H1 (cell line): Measurements from ENCODE around the gene NPC2. TPM values are rescaled to one million over a fixed set of nuclear protein-coding genes. Genes with fewer than 3 reads are reported as not detected.
A peak's percentile ranks its signal among the peaks of the same experiment; 100 is the strongest.

Experiments used
- CTCF ChIA-PET: fragments of 300-600 bp; sonication (Branson Sonifier 250); formaldehyde crosslinking; loops from one replicate; lab custom pipeline; 2021; ENCODE audit not compliant: partially characterized antibody; lab: Charles Lee
- POLR2A ChIA-PET: fragments of 300-600 bp; sonication (Branson Sonifier 250); formaldehyde crosslinking; loops from one replicate; lab custom pipeline; 2021; ENCODE audit warnings: inconsistent platforms; ENCODE audit not compliant: partially characterized antibody; lab: Charles Lee
- DNase-seq, 2 experiments: peaks; one replicate each; pipeline versions ENCODE4 v3.0.0 to v3.0.0-alpha.2; 2010 to 2022; ENCODE audit warnings: low spot score in 2 of 2, low read depth in 1 of 2, mixed read lengths in 1 of 2
- FAIRE-seq: peaks from 2 replicates; lab custom pipeline; 2011; peaks lifted over from hg19 to GRCh38; lab: Jason Lieb, UNC
- H2AFZ ChIP-seq: 2 replicates; pipeline ENCODE4 v1.8.1; 2012; ENCODE audit warnings: low read length, inconsistent platforms
- H2AK5ac ChIP-seq: 2 replicates; pipeline ENCODE4 v1.6.1; 2013; ENCODE audit warnings: low read depth, low read length
- H2BK120ac ChIP-seq: replicated peaks from 2 replicates; pipeline ENCODE3; 2013; ENCODE audit warnings: low read depth, low read length, inconsistent platforms
- H2BK12ac ChIP-seq: 2 replicates; pipeline ENCODE4 v1.6.1; 2013; ENCODE audit warnings: low read depth, low read length
- H2BK15ac ChIP-seq: 2 replicates; pipeline ENCODE4 v1.6.1; 2013; ENCODE audit warnings: low read length
- H2BK20ac ChIP-seq: 2 replicates; pipeline ENCODE4 v1.6.1; 2013; ENCODE audit warnings: low read length
- H2BK5ac ChIP-seq: 2 replicates; pipeline ENCODE4 v1.6.1; 2013; ENCODE audit warnings: low read depth, low read length
- H3K14ac ChIP-seq: 2 replicates; pipeline ENCODE4 v1.6.1; 2013; ENCODE audit warnings: inconsistent platforms; ENCODE audit not compliant: insufficient read length
- H3K18ac ChIP-seq: 2 replicates; pipeline ENCODE4 v1.6.1; 2013; ENCODE audit warnings: low read length; ENCODE audit errors: extremely low read depth
- H3K23ac ChIP-seq: 2 replicates; pipeline ENCODE4 v1.6.1; 2013; ENCODE audit warnings: inconsistent platforms; ENCODE audit not compliant: insufficient read length
- H3K23me2 ChIP-seq: 2 replicates; pipeline ENCODE4 v1.6.1; 2013; ENCODE audit warnings: low read depth, low read length
- H3K27ac ChIP-seq: 2 replicates; pipeline ENCODE4 v1.6.1; 2011; ENCODE audit warnings: low read depth, low read length, inconsistent platforms
- H3K27me3 ChIP-seq, 4 experiments: replicated peaks in 1 of 4; 1 replicate in 1 of 4; 2 replicates in 3 of 4; pipeline versions ENCODE4 v1.6.1 to v1.8.1; 2011 to 2013; ENCODE audit warnings: low read length in 3 of 4, mild to moderate bottlenecking in 3 of 4, inconsistent platforms in 2 of 4, mixed read lengths in 2 of 4, moderate library complexity in 1 of 4; ENCODE audit not compliant: control insufficient read depth in 3 of 4, insufficient read depth in 3 of 4; ENCODE audit errors: extremely low read depth in 1 of 4
- H3K36me3 ChIP-seq, 4 experiments: 2 replicates each; pipeline versions ENCODE4 v1.6.1 to v1.8.1; 2011 to 2013; ENCODE audit warnings: mild to moderate bottlenecking in 4 of 4, low read length in 3 of 4, moderate library complexity in 2 of 4, control low read depth in 1 of 4, inconsistent platforms in 1 of 4; ENCODE audit not compliant: insufficient read depth in 4 of 4, control insufficient read depth in 2 of 4
- H3K4ac ChIP-seq: replicated peaks from 2 replicates; pipeline ENCODE3; 2013; ENCODE audit warnings: low read length, low read depth, mixed read lengths, inconsistent platforms; ENCODE audit not compliant: insufficient read length
- H3K4me1 ChIP-seq, 4 experiments: replicated peaks in 1 of 4; 1 replicate in 1 of 4; 2 replicates in 3 of 4; pipeline versions ENCODE4 v1.6.1 to v1.8.1; 2011 to 2013; ENCODE audit warnings: low read length in 3 of 4, inconsistent platforms in 2 of 4, mixed read lengths in 1 of 4; ENCODE audit not compliant: insufficient read depth in 4 of 4, control insufficient read depth in 3 of 4
- H3K4me2 ChIP-seq, 2 experiments: 2 replicates each; pipeline versions ENCODE4 v1.6.1 to v1.8.1; 2011 to 2013; ENCODE audit warnings: low read depth in 2 of 2, low read length in 2 of 2, control low read depth in 1 of 2, inconsistent platforms in 1 of 2, mild to moderate bottlenecking in 1 of 2; ENCODE audit not compliant: insufficient read depth in 1 of 2
- H3K4me3 ChIP-seq, 4 experiments: fragments of 200-600, 300-600 bp in 1 of 4; sonication (generic), shearing (Covaris generic), sonication (Bioruptor Twin) in 1 of 4; 2 replicates each; pipeline versions ENCODE4 v1.5.1 to v1.8.1; 2011 to 2016; ENCODE audit warnings: low read length in 4 of 4, low read depth in 3 of 4, control low read depth in 2 of 4, inconsistent platforms in 2 of 4, mild to moderate bottlenecking in 2 of 4, mixed read lengths in 1 of 4, moderate library complexity in 1 of 4; ENCODE audit not compliant: insufficient read depth in 2 of 4; ENCODE audit errors: extremely low read depth in 1 of 4
- H3K56ac ChIP-seq: replicated peaks from 2 replicates; pipeline ENCODE3; 2013; ENCODE audit warnings: low read depth, mild to moderate bottlenecking, mixed read lengths, low read length, inconsistent platforms; ENCODE audit not compliant: insufficient read length
- H3K79me1 ChIP-seq: 2 replicates; pipeline ENCODE4 v1.6.1; 2013; ENCODE audit warnings: low read depth, low read length, control low read depth
- H3K79me2 ChIP-seq, 2 experiments: 2 replicates each; pipeline versions ENCODE4 v1.6.1 to v1.8.1; 2012 to 2013; ENCODE audit warnings: low read length in 2 of 2, mild to moderate bottlenecking in 2 of 2, inconsistent platforms in 1 of 2; ENCODE audit not compliant: insufficient read depth in 2 of 2, control insufficient read depth in 1 of 2
- H3K9ac ChIP-seq, 4 experiments: replicated peaks in 1 of 4; 1 replicate in 1 of 4; 2 replicates in 3 of 4; pipeline versions ENCODE4 v1.6.1 to v1.8.1; 2011 to 2013; ENCODE audit warnings: low read depth in 3 of 4, low read length in 3 of 4, control low read depth in 2 of 4, mild to moderate bottlenecking in 2 of 4, moderate library complexity in 2 of 4, inconsistent platforms in 1 of 4; ENCODE audit errors: extremely low read depth in 1 of 4
- H3K9me3 ChIP-seq, 2 experiments: 2 replicates each; pipeline versions ENCODE4 v1.6.1 to v1.8.1; 2012 to 2013; ENCODE audit warnings: mild to moderate bottlenecking in 2 of 2, moderate library complexity in 2 of 2, control low read depth in 1 of 2, inconsistent platforms in 1 of 2, low read depth in 1 of 2, low read length in 1 of 2, mixed read lengths in 1 of 2; ENCODE audit not compliant: insufficient read depth in 2 of 2
- H4K20me1 ChIP-seq, 2 experiments: replicated peaks in 1 of 2; 2 replicates each; pipeline versions ENCODE3 to v1.8.1; 2011 to 2013; ENCODE audit warnings: inconsistent platforms in 2 of 2, low read length in 2 of 2, mild to moderate bottlenecking in 1 of 2; ENCODE audit not compliant: insufficient read depth in 2 of 2, control insufficient read depth in 1 of 2
- H4K5ac ChIP-seq: 2 replicates; pipeline ENCODE4 v1.6.1; 2013; ENCODE audit warnings: low read length, low read depth, mixed read lengths, inconsistent platforms; ENCODE audit not compliant: insufficient read length
- H4K8ac ChIP-seq: 2 replicates; pipeline ENCODE4 v1.8.0; 2013; ENCODE audit warnings: mild to moderate bottlenecking, moderate library complexity, low read length, inconsistent platforms; ENCODE audit not compliant: insufficient read depth; ENCODE audit errors: extremely low read depth
- H4K91ac ChIP-seq: replicated peaks from 2 replicates; pipeline ENCODE3; 2013; ENCODE audit warnings: low read length, mixed read lengths, inconsistent platforms; ENCODE audit not compliant: insufficient read length
- ASH2L ChIP-seq: fragments of 200-600, 300-600 bp; sonication (generic); IDR thresholded peaks from one replicate; pipeline ENCODE4 v1.7.1; 2017; ENCODE audit warnings: low read length
- BACH1 ChIP-seq: IDR thresholded peaks from 2 replicates; pipeline ENCODE4 v1.6.1; 2012; ENCODE audit warnings: low read length, improper control_type of control experiment
- CEBPB ChIP-seq: IDR thresholded peaks from 2 replicates; pipeline ENCODE4 v1.6.1; 2012; ENCODE audit warnings: low read depth, low read length
- CTBP2 ChIP-seq: IDR thresholded peaks from 2 replicates; pipeline ENCODE4 v1.7.0; 2011; ENCODE audit warnings: borderline replicate concordance, mild to moderate bottlenecking, moderate library complexity, mixed read lengths, low read length; ENCODE audit not compliant: insufficient read depth, insufficient read length
- GTF2F1 ChIP-seq: IDR thresholded peaks from 2 replicates; pipeline ENCODE4 v1.6.1; 2012; ENCODE audit warnings: low read depth, low read length, improper control_type of control experiment, borderline replicate concordance
- MAFK ChIP-seq: IDR thresholded peaks from 2 replicates; pipeline ENCODE4 v1.6.1; 2012; ENCODE audit warnings: low read depth, mild to moderate bottlenecking, improper control_type of control experiment, low read length
- NANOG ChIP-seq: IDR thresholded peaks from 2 replicates; pipeline ENCODE4 v1.6.1; 2011; ENCODE audit warnings: low read length, low read depth, mild to moderate bottlenecking, inconsistent platforms; ENCODE audit not compliant: insufficient read depth, poor library complexity, severe bottlenecking
- POLR2A ChIP-seq, 2 experiments: IDR thresholded peaks; 1 replicate in 1 of 2; 2 replicates in 1 of 2; pipeline ENCODE4 v1.6.1; 2011; ENCODE audit warnings: low read depth in 2 of 2, low read length in 2 of 2, mild to moderate bottlenecking in 2 of 2; ENCODE audit errors: control extremely low read depth in 1 of 2
- POU5F1 ChIP-seq: IDR thresholded peaks from 2 replicates; pipeline ENCODE4 v1.6.1; 2011; ENCODE audit warnings: low read depth, mild to moderate bottlenecking, low read length, moderate library complexity
- SIN3A ChIP-seq, 2 experiments: IDR thresholded peaks in 1 of 2; conservative IDR thresholded peaks in 1 of 2; 2 replicates each; pipeline ENCODE4 v1.6.1; 2011 to 2012; ENCODE audit warnings: low read length in 2 of 2, improper control_type of control experiment in 1 of 2, low read depth in 1 of 2, mild to moderate bottlenecking in 1 of 2
- SP1 ChIP-seq: IDR thresholded peaks from 2 replicates; pipeline ENCODE4 v1.6.1; 2011; ENCODE audit warnings: low read depth, low read length
- TEAD4 ChIP-seq: IDR thresholded peaks from 2 replicates; pipeline ENCODE4 v1.6.1; 2012; ENCODE audit warnings: low read depth, low read length, inconsistent platforms, mixed read lengths
- YY1 ChIP-seq: IDR thresholded peaks from 2 replicates; pipeline ENCODE4 v1.6.1; 2011; ENCODE audit warnings: low read depth, mild to moderate bottlenecking, low read length
- WGBS, 2 experiments: shearing (Covaris generic) in 1 of 2; methylation state at CpG; one replicate each; pipeline versions ENCODE4 v1.1.6 to v1.1.7; 2013 to 2015; ENCODE audit warnings: low lambda C conversion rate in 2 of 2, mixed read lengths in 2 of 2, inconsistent platforms in 1 of 2, low coverage in 1 of 2, missing lambda C conversion rate in 1 of 2; ENCODE audit not compliant: insufficient replicate concordance in 2 of 2, insufficient coverage in 1 of 2, insufficient read length in 1 of 2; ENCODE audit errors: extremely low coverage in 1 of 2, missing lambda C conversion rate in 1 of 2; 5-methylcytosine and 5-hydroxymethylcytosine counted together
- polyA plus RNA-seq, 7 experiments: library from polyadenylated mRNA; depleted of rRNA in 3 of 7; stranded (reverse) in 5 of 7; unstranded in 2 of 7; fragments of >200 nt in 5 of 7; fragments of 200-250 nt in 2 of 7; gene quantifications; 1 replicate in 5 of 7; 2 replicates in 1 of 7; 4 replicates in 1 of 7; pipeline versions ENCODE4 v1.2.1 to v1.2.3, GENCODE V29; 2011 to 2013; ENCODE audit warnings: missing spikeins in 2 of 7, mixed read lengths in 2 of 7
- total RNA-seq: library from RNA; stranded (reverse); fragmentation: NEBNext Ultra II Directional; extraction: Animal tissue kit (Norgen Biotek cat#: 25700); gene quantifications from 2 replicates; pipeline ENCODE4 v1.2.1, GENCODE V29; 2021
- TF ChIP-seq, protein P1 (sequence below): IDR thresholded peaks from 2 replicates; pipeline ENCODE4 v1.6.1; 2012; ENCODE audit warnings: inconsistent platforms

The NPC2 gene
- total and polyA plus RNA-seq, 2 of the 8 experiments (the other 6 are each of a cell fraction or from before 2014, with no cell fraction given) = 178 to 258 TPM

DNA sequence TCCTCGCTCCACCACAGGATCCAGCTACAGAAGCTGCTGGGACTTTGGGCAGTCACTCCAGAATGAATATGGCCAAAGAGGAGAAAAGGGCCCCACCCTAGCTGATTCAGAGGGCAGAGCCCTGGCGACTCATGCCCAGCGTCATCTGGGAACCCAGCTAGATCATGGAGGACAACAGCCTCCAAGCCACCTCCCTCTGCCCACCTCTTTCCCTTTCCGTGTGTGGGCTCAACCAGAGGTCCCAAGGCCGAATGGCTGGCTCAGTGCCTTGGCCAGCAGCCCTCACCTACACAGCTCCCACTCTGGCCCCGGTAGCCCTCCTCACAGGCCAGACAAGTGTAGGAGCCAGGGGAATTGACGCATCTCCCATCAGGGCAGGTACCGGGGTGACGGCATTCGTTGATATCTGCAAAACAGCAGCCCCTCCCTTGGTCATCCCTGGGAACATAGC lies 17.9 kb upstream of the NPC2 start:
- Histone ChIP-seq H3K4me2 (no peak overlapping the region), H3K23me2 (no peaks in the 10 kb centered on the region), H3K36me3 (no peaks in the 10 kb centered on the region), H3K79me2 (no peaks in the 10 kb centered on the region), H4K20me1 (no peaks in the 10 kb centered on the region), H3K4ac (no peak overlapping the region), H2BK12ac (peak overlapping the region; percentile 75; the same call in 1 of the 2 replicates), H3K56ac (no peak overlapping the region), H3K27ac (no peak overlapping the region), H4K5ac (no peak overlapping the region), H3K27me3 (no peaks in the 10 kb centered on the region; a peak in 1 of 7 replicates), H3K9ac (no peak overlapping the region), H2AK5ac (no peak overlapping the region), H2BK20ac (no peak overlapping the region), H4K8ac (no peak overlapping the region), H3K14ac (no peak overlapping the region), H2BK15ac (0 out of 2 replicates have a peak overlapping the region, but pooled peaks have one; percentile 61), H3K9me3 (no peaks in the 10 kb centered on the region), H3K4me3 (no peak overlapping the region), H4K91ac (no peak overlapping the region), H2BK5ac (no peak overlapping the region), H3K23ac (no peak overlapping the region), H2AFZ (no peak overlapping the region), H3K4me1 (peaks cover 0 to 22% (median 12%) of the 10 kb centered on the region in 4 experiments; a peak in 6 of 7 replicates), H3K79me1 (no peaks in the 10 kb centered on the region), H2BK120ac (no peak overlapping the region), H3K18ac (peak overlapping the region; percentile 48; the same call in 1 of the 2 replicates)
- ChIA-PET CTCF (interaction anchor here (0.7 to 6.5 kb wide), 7 partner anchors 11 to 292 kb away, joined by 3 to 64 read pairs (median 3); no protein-coding TSS in a partner anchor), POLR2A (interaction anchor here (1.0 kb wide), 1 partner anchor 147 kb away, joined by 4 read pairs; no protein-coding TSS in a partner anchor)
- no peak for FAIRE-seq
- no peak for DNase-seq
- WGBS, 2 experiments = 90% methylated on average over 10 of the region's 10 CpGs; no CpG with 5 or more reads in 1 of the 2 experiments
- no peak for TF ChIP-seq POLR2A (IDR thresholded peaks at IDR 0.05; ENCODE audit: control extremely low read depth in 1 of 2, low read depth in 2 of 2, low read length in 2 of 2)
- TF ChIP-seq CTBP2 = no peak
- no peak for TF ChIP-seq POU5F1
- TF ChIP-seq NANOG = no peak
- TF ChIP-seq SIN3A (conservative IDR thresholded peaks at IDR 0.05 in 1 of 2, IDR thresholded peaks at IDR 0.05 in 1 of 2; ENCODE audit: low read depth in 1 of 2, low read length in 2 of 2) = no peak
- TF ChIP-seq TEAD4 = no peak
- no peak for TF ChIP-seq BACH1
- no peak for TF ChIP-seq ASH2L
- TF ChIP-seq, protein P1, sequence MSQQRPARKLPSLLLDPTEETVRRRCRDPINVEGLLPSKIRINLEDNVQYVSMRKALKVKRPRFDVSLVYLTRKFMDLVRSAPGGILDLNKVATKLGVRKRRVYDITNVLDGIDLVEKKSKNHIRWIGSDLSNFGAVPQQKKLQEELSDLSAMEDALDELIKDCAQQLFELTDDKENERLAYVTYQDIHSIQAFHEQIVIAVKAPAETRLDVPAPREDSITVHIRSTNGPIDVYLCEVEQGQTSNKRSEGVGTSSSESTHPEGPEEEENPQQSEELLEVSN = no peak
- TF ChIP-seq YY1 = no peak
- no peak for TF ChIP-seq CEBPB
- TF ChIP-seq MAFK = no peak
- no peak for TF ChIP-seq GTF2F1
- no peak for TF ChIP-seq SP1
